Stimulated activated naive CD4-positive, alpha-beta T cell (primary cell): ENCODE results near the gene PAPPA.

ENCODE experiments used
- DNase-seq, 6 experiments: peaks; one replicate each; lab custom pipeline; 2025; lab: John Stamatoyannopoulos, UW

The PAPPA gene

GRCh38 chr9:116223926-116224325, 70.3 kb downstream of the PAPPA start:
- DNase-seq: no peak

GRCh38 chr9:116230051-116230632, 76.6 kb downstream of the PAPPA start:
- DNase-seq: no peak

DNA sequence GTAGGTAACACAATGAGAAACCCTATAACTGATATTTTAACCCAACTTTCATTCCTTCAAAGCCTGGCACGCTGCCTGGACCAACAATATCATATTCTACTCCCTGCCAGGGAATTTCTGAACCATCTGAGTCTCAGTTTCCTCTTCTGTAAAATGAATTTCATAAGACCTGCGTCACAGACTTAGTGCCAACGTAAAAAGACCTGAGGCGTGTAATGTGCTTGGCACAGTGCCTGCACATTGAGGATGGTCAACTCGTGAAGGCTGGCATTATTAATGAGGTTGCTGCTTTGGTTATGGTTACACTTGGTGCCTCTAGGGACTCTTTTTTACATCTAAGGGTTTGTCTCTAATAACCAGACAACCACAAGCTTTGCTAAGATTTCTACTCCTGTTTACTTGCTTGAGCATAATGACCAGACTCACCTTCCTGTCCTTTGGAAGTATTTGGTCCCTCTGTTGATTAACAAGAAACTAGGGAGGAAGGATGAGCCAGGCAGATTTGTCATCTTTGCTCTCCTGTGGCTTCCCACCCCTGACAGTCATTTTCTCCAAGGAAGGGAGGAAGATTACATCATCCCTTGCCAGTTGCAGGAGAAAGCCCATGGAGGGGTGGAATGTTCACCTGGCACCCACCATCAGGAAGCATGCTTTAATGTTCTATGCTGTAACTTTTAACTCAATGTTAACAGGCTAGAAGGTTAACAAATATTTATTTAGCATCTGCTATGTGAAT, 79.0 kb downstream of the PAPPA start:
- no peak for DNase-seq

DNA sequence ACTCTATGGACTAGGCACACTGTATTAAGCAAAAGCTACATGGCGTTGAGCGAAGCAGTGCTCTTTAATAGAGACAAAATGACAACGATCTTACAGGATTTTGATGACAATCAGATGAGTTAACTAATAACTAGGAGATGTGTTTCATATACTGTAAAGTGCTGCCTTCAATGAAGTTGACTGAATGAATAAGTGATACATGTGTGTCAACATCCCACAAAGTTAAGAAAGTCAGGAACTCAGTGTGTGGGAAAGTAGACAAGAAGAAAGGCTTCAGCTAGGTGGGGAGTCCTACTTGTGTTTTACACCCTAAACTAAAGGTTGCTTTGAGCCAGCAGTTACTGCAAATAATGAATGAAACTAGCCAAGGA, 79.6 kb downstream of the PAPPA start:
- no peak for DNase-seq

DNA sequence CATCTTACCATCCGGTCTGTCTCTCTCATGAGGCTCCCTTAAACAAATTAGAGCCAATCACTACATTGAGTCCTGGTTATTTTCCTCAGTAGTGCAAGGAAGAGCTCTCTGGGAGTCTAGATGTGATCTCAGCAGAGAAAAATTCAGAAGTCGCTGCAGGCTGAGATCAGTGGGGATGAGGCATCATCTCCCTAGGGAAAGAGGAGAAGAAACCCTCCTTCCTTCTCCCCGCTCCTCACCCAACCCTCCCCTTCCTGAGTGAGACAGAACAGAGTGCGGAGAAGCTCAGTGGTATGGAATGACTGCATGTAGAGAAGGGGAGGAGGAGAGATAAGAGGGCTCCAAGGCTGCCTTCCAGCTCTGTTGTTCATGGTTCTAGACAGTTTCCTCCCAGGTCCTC, 80.5 kb downstream of the PAPPA start:
- no peak for DNase-seq

GRCh38 chr9:116236979-116237378, 83.4 kb downstream of the PAPPA start:
- DNase-seq: no peak

DNA sequence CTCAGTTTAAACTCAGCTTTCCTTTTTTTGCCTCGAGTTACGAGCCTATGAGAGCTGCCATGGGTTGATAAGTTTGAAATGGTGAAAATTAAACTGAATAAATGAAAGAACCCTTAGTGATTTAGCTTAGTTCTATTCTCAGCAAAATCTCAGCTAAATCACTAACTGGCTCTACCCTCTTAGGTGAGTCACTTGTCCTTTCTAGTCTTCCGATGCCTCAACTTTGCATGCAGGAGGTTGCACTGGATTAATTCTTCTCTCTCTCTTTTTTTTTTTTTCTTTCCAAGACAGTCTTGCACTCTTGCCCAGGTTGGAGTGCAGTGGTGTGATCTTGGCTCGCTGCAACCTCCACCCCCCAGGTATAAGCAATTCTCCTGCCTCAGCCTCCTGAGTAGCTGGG, 83.9 kb downstream of the PAPPA start:
- no peak for DNase-seq

DNA sequence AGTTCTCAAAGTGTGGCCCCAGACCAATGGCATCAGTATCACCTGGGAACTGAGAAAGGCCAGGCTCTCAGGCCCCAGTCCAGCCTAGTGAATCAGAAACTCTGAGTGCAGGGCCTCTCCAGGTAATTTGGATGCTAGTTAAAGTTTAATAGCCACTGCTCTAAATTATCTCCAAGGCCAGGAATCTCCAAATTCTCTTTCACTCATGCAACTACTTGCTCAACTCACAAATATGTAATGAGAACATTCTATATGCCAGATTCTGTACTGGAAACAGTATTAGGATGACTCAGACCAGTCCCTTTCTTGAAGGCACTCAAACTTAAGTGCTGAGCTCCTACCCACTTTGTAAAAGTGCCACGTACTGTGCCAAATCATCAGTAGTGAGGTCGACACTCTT, 84.6 kb downstream of the PAPPA start:
- DNase-seq: no peak

DNA sequence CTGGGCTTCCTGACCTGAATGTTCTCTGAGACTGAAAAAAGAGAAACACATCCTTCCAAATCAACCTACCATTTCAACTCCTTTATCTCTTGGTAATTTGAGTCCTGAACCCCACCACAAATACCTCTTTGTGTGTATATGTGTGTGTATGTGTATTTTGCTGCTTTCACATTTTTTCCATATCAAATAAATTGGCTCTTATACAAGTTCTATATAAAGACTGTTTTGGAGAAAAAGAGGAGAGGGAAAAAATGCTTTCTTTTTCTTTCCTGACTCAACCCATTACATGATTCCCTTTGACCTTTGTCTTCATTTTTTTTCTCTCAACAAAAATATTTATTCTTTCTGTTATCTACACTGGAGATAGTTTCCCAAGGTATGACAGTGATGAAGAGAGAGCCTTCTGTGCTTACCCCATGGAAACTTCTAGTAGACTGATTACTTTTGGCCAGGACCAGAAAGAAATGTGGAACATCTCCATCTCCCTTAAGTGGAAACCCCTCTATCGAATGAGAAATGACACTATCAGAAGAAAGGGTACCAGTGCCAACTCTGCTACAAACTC, 85.3 kb downstream of the PAPPA start:
- DNase-seq: no peak

DNA sequence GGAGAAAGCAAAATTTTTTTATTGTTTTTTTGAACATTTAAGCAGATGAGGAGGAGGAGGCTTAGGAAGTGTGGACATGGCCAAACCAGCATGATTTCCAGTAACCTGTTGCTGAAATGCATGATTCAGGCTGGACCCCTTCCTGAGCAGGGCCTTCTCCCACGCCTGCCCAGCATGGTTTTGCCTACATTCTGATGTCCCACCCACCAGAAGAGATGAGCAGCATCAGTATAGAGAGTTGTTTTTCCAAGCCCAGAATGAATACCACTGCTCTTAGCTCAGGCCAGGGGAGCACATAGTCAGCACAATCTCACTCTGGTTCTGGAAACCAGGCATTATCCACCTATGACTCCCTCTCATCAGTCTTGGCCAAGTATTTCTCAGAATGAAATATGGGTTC, 90.1 kb downstream of the PAPPA start:
- DNase-seq: no peak

DNA sequence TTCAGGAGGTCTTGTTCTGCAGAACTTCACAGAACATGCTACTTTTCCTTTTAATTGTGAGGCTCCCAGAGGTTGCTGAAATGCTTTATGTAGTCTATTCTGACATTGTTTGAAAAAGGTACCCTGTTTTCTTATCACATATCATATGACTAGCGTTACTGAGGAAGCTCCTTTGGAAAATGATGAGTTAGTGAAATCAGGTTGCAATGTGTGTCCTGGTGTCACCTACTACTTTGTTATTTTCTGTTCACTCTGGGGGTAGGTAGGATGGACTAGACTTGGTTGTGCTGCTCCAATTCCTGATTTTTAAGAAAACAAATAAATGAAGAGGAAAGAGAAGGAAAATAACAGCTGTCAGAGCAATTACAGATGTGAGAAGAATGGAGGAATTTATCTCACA, 93.7 kb downstream of the PAPPA start:
- DNase-seq: no peak

GRCh38 chr9:116247791-116248374, 94.3 kb downstream of the PAPPA start:
- DNase-seq: no peak

- no peak for DNase-seq
These were observed 97.3 kb downstream of the PAPPA start for GRCh38 chr9:116250891-116251290.

DNA sequence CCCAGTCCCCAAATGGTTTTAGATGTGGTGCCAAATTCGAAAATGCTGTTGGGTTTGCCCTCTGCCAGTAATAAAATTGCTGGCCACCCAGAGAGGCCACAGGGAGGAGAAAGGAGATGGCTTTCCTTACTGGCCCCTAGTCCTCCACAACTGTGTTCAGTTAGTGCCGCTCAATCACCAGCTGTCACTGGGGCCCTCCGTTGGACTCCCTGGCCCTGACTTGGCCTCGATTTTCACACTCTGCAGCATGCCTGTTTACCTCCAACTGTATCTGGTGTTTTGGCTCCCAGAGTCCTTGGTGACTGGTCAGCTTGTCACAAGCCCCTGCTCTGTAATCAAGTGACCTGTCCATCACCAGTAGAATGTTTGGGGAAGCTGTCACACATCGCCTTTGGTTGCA, 97.8 kb downstream of the PAPPA start:
- DNase-seq: no peak

GRCh38 chr9:116260531-116260930, 106.9 kb downstream of the PAPPA start:
- DNase-seq: no peak

GRCh38 chr9:116262448-116262847, 108.9 kb downstream of the PAPPA start:
- no peak for DNase-seq

GRCh38 chr9:116264361-116264760, 110.8 kb downstream of the PAPPA start:
- no peak for DNase-seq

DNA sequence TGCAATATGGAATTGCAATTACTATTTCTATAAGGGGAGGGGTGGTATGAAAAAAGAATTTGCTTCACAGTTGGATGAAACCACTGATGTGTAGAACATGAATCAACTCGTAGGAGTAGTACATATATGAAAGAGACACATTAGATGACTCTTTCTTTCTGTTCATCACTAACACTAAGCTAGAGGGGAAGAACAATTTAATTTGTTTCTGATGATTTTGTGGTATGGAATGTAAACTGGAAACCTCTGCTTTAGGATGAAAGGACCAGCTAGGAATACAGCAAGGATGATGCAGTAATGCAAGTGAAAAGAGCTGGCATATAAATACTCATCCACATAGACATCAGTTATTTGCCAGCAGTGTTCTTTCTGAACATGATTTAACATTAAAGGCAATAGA, 113.4 kb downstream of the PAPPA start:
- no peak for DNase-seq

DNA sequence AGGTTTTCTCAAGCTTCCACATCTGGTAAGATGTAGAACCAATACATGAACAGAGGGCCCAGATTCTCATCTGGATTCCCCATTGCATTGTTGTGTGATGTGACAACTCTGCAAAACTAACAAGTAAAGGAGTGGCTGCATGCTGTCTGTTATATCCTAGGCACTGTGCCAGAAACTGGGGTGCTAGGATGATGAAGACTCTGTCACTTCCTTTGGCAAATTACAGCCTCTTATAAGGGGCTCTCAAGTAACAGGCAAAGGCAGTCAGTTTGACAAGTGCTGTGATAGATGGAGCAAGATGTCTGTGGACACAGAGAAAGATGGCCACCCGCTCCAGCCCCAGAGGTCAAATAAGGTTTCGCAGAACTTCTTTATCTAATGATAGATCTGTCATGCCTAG, 115.7 kb downstream of the PAPPA start:
- DNase-seq: no peak

- no peak for DNase-seq
These were observed 117.0 kb downstream of the PAPPA start for GRCh38 chr9:116270546-116270945.

DNA sequence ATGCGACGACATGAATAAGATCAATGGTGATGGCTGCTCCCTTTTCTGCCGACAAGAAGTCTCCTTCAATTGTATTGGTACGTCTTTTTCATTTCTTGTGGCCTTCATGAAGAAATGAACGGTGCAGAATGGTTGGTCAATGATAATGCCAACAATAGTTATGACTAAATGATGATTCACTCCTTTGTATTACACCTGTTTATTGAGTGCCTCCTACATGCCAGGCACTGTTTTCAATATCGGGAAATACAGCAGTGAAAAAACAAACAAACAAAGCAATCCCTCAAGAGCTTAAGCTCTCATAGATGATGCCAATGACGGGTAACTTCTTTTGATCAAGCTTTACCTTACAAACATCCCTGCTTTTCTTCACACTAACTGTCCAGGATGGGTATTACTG, 117.7 kb downstream of the PAPPA start:
- DNase-seq: no peak

DNA sequence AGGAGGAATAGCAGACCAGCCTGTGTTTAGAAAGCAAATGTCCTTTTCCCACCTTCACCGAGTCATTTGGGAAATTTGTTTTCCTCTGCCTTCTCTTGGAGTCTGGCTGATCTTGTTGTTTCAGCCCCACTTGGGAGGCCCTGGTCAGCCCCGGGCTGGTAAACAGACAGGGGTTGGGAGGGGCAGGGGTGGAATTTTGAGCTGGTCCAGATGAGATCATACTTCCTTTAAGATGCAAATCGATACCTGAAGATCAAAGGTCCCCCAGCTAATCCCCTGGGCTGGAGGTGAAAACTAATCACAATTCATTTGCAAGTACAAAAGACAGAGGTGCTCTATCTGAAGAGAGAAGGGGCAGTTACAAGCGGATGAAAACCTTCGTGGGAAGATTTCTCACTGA, 118.4 kb downstream of the PAPPA start:
- no peak for DNase-seq

GRCh38 chr9:116274293-116274692, 120.7 kb downstream of the PAPPA start:
- DNase-seq: no peak
